Hematopoietic multipotent progenitor cell treated with erythropoietin and hydrocortisone succinate and interleukin-3 and kit ligand, for 17 days (in vitro differentiated cells): ENCODE measurements around the gene SLC17A9.

Source experiments
- DNase-seq: peaks from one replicate; pipeline ENCODE4 v3.0.0-alpha.2; 2015; ENCODE audit warnings: low spot score

SLC17A9 gene

DNA sequence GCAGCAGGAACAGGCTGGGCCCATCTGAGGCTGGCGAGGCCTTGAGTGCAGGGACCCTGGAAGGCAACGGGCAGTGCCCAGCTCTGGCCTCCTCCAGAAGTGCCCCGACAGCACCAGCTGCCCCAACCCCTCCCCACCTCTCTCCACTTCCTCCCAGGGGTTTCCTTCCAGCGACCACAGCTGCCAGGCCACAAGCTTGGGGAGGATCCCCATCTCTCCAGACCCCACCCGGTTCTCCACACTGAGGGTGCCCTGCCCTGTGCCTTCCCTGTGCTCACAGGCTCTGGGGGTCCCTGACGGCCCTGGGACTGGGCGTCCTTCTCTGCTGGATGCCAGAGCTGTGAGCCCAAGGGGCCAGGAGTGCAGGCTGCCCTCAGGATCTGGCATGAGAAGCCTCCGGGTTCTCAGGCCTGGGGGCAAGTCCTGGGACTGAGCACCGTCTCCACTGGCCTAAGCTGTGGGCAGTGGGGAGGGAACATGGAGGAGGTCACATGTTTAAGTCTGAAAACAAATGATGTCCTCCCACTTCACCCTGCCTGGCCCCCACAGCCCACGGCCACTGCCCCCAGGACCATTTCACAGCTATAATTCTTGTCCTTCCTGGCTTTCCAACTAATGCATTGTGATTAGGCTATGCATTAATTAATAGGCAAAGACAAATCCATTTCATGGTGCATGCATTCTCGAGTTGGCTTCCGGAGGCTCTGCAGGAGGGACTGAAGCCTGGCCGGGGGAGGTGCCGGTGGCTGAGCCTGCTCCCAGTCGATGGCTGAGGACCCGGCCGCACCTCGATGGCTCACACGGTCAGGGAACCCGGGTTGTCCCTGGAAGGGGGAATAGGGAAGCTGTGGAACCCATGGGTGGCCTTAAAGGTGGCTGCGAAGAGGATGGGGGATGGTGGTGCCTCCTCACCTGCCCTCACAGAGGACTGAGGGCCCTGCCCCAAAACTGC is 29.9 kb downstream of the SLC17A9 start:
- no peak for DNase-seq

DNA sequence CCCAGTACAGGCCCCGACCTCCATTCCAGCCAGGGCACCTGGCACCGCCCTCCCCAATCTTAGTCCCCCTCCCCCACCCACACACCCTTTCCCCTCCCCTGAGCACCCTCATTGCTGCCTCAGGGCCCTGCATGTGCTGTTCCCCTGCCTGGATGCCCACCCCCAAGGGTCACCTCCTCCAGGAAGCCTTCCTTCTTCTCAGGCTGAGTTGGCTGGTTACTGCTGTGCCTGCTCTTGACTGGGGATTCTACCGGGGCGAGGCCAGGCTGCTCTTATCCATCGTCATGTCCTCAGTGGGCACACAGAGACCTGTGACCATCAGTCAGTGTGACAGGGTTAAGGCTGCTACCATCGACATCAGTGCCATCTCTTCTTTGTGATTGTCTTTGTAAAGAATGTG is 30.7 kb downstream of the SLC17A9 start:
- DNase-seq, result no peak

DNA sequence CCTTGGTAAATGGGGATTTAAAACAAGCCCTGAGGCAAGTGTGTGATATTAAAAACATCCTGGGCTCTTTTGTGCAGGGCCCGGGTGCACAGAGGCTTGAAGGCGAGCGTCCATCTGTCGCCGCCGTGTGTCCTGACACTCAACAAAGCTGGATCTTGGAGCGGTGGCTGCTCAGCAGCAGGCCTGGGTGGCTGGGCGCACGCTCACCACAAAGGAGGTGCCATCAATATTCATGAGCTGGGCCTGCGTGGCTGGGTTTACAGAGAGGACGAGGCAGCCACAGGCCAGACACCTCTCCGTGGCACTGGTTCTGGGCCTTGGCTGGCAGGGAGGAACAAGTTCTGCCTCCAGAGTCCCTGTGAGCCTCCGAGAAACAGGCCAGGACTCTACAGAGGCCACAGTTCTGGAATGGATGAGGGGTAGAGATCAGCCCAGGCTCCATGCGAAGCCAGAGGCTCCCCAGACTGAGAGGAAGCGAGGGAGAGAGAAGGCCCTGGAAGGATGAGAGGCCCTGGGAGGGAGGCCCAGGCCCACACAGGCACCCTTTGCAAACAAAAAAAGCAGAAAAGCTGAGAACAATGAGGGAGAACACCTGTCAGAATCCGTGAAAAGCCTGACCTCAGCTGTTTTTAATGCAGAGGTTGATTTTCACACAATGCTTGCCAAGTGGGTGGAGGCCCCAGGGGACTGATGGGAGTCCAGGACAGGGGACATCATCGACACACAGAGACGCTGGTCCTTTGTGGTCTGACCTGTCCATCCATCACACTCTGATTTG is 32.3 kb downstream of the SLC17A9 start:
- DNase-seq, result no peak

DNA sequence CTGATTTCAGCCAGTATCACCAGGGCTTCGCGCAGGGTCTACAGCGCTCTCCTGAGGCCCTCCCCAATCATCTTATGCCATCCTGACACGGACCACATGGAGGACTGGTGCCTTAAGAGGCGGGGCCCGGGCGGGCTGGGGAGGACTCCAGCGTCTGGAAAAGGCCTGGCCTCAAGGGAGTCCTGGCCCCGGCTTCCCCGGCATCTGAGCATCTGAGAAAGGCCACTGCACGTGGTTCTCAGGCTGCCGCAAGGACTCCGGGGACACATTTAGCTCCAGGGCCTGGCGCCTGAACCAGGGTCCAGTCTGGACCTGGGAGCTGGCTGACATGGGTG is 32.9 kb downstream of the SLC17A9 start:
- DNase-seq, result no peak

DNA sequence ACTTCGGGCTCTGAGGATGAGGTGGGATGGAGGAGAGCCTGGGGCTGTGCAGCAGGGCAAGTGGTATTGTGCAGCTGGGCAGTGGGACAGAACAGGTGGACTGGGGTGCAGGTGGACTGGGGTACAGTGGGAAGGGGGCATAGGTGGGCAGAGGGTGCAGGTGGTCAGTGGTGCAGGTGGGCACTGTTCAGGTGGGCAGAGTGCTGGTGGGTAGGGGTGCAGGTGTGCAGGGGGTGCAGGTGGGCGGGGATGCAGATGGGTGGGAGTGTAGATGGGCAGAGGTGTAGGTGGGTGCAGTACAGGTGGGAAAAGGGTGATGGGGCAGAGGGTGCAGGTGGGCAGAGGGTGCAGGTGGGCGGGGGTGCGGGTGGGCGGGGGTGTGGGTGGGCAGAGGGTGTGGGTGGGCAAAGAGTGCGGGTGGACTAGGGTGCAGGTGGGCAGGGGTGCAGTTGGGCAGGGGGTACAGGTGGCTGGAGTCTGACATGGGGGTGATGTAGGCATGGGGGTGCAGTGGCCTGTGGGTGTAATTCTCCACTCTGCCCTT is 33.8 kb downstream of the SLC17A9 start:
- no peak for DNase-seq

DNA sequence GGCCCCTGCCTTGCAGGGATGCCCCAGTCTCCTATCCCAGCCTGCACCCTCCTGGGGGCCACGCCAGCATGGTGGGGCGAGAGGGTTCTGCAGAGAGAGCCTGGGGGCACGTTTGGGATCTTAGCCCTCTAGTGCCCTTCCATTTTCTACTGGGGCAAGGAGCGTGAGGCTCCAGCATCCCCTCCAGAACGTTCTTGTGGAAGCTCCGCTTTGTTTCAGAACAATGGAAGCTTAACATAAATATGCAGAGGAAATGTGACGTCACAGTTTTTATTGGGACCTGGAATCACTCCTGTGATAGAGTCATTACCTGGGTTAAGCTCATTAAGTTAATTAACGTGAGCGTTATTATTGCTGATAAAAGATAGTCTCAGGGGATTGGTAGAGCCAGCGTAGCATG is 34.6 kb downstream of the SLC17A9 start:
- no peak for DNase-seq

DNA sequence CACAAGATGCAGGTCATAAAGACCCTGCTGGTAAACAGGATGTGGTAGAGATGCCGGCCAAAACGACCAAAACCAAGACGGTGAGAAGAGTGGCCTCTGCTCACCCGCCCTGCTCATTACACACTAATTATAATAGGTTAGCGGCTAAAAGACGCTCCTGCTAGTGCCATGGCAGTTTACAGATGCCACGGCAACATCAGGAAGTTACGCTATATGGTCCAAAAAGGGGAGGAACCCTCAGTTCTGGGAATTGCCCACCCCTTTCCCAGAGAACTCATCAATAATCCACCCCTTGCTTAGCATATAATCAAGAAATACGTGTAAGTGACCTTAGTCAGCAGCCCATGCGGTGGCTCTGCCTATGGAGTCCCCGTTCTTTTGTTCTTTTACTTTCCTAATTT is 36.7 kb downstream of the SLC17A9 start:
- DNase-seq, result no peak

DNA sequence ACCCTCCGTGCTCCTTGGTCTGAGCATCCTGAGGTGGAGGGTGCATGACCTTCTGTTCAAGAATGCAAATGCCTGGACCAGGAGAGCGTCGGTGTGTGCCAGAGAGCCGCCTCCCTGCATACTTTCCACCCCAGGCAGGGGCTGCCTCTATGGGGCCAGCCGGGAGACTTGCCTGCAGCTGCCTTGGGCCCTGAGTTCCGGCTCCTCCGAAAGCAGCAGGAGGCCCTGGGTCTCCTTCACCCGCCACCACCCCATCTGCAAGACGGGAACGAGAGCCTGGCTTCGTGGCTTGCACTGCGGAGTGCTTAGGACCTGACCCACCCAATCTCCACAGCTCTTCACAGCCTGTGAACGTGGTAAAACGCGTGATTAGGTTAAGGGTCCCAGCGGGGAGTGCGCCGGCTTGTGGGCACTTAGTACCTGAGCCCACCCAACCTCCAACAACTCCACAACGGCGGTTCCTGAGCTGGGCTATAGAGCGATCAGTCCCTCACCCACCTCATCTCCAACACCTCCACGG is 37.9 kb downstream of the SLC17A9 start:
- DNase-seq, result no peak

DNA sequence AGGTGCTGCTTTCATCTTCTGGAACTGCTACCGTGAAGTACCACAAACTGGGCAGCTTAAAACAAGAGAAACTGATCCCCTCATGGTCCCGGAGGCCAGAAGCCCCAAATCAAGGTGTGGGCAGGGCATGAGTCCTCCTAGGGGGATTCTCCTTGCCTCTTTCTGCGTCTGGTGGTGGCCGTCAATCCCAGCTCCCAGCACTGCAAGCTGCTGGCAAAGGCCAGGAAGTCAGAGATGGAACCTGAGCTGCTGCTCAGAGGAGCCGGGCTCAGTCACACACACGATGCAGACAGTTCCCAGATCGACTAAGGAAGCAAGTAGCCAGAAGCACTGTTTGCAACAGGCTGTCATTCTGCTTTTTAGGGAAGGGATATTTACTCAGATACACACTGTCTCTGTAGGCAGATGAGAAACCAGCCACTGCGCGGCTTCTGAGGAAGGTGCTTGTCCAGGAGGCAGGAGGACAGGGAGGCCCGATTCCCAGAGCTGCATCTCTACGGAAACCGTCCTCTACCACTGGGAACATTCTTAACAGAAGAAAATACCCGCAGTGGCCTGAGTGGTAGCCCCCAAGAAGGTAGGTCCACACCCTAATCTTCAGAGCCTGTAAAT is 38.8 kb downstream of the SLC17A9 start:
- DNase-seq, result no peak

DNA sequence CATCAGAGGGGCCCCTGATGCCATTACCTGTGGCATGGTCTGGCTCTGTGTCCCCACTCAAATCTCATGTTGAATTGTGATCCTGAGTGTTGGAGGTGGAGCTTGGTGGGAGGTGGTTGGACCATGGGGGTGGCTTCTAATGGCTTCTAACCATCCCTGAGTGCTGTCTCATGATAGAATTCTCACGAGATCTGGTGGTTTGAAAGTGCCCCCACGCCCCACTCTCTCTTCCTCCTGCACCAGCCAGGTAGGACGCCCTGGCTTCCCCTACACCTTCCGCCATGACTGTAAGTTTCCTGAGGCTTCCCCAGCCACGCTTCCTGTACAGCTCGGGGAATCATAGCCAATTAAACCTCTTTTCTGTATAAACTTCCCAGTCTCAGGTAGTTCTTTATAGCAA is 39.4 kb downstream of the SLC17A9 start:
- no peak for DNase-seq

DNA sequence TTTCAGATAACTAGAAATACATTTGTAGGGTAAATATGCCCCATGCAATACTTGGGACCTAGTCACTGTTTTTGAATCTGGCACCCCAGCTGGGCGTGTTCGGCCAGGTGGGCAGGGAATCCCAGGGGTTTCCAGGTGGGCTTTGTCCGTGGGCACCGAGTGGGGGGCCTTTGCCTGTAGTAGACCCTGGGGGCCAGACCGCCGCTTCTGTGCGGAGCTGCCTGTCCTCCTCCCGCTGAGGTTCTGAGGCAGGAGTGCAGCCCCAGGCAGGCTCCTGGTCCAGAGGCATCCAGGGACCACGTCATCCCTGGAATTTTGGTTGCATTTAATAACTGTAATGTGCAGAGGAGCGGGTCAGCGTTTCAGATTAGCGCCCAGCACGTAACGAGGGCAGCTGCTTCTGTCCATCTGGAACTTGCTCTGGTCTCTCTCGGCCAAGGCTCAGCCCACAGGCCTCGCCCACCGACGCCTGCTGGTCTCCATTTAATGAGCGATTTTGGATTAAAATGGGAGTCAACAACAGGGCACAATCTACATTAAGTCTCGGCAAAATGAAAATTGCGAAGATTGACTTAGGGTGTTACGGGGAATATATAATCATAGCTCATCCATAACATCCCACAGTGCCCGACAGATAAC is 41.5 kb downstream of the SLC17A9 start:
- no peak for DNase-seq

DNA sequence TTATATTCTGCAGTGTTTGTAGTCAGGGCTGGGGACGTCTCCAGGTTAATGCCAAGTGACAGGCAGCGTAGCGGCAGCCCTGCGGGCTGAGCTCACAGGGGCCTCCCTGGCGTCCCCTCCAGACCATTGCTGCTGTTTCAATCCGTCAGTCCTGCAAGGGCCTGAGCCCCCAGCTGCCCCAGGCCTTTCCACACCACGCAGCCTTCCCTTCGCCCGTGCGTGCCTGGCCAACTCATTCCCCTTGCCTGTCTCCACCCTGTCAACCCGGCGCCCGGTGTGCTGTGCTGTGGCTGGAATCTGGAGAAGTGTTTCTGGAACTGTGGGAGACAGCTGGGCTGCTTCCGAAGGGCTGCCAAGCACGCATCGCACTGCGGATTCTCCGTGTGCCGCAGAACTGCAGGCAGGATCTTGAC is 42.4 kb downstream of the SLC17A9 start:
- no peak for DNase-seq

DNA sequence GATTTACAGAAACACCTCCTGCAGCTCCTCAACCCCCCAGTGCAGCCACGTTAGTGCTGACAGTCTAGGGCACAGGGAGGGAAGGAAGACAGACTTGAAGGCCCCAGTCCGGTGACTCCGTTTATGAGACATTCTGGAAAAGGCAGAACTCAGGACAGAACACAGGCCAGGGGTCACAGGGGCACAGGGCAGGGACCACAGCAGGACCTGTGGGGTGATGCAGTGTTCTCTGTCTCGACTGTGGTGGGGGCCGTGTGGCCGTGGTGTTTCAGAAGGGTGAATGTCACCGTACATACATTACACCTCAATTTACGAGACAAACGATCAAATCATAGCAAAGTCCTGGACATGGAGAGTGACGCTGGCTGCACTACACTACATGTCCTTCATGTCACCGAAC is 43.0 kb downstream of the SLC17A9 start:
- no peak for DNase-seq

DNA sequence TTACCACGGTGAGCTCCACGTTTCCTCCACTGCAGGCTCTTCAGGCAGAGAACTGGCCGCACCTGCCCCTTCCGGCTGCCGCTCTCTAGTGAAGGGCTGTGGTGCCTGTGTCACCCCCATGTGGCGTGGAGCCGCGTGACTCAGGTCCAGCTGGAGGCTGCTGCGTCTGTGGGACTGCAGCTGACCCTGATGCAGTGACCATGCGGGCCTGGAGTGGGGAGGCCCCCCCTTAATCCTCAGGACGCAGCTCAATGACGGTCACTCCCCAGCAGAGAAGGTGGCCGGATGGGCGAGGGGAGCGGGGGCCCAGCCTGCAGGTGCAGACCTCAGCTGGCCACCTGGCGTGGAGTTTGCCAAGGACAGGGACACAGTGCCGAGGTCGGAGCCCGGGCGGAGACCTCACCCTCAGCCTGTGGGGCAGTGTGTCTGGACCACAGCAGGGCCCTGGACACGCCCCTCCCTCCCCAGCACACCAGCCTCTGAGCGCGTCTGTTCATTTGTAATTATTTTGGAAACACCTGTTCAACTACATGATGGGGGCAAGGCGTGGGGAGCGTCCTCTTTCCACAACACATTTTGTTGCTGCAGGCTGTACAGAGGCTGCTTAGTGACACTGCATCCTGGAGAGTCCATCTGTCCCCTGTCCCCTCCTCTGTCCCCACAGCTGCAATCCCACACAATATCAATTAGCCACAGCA is 43.5 kb downstream of the SLC17A9 start:
- no peak for DNase-seq

DNA sequence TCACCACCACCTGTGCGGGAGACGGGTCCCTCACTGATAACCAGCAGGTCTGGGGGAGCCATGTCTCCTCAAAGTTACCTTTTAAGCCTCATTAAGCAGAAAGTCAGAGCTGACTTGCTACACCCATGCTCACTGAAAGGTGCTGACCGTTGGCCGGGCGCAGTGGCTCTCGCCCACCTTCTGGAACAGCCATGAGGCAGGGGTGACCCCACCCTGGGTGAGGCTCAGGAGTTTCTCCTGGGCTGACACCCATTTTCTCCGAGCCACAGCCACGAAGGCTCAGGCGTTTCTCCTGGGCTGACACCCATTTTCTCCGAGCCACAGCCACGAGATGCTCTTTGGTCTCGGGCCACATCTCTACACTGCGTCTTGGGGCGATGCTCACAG is 44.1 kb downstream of the SLC17A9 start:
- DNase-seq, result no peak

DNA sequence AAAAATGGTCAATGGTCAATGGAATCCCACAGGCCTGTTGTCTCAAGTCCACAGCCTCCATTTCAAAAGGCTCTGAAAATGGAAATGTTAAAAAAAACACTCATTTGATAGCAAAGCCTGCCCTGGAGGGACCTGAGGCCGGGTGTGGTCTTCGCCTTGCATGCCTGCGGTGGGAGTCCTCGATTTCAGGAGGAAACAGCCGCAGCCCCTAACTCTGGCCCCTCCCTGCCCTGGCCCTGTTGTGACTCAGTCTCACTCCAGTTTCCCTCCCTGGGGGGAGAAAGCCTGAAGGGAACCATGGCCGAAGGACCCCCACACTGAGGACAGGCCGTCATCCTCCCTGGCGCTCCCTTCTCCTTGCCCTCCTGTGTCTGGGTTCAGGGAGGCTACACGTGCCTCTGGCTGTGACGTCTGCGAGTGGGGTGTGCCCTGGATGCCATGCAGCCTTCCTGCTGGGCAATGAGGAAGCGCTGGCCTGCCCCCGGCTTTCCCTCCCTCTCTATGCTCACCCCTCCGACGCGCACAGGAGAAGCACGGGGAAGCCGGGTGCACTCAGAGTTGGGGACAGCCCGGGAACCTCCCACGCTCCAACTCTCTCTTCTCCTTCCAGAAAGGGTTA is 45.0 kb downstream of the SLC17A9 start:
- no peak for DNase-seq

DNA sequence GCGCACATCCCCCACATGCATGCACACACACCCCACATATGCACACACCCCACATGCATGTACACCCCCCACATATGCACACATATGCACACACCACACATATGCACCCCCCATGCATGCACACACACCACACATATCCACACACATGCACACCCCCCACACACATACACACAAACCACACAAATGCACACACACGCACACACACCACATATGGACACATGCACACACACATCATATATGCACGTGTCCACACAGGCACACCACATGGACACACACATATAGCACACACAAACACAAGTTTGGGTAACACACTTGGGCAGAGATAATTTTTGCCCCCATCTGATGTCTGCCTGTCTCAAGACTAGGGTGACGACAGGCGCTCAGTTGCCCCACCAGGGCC is 45.9 kb downstream of the SLC17A9 start:
- DNase-seq, result no peak

DNA sequence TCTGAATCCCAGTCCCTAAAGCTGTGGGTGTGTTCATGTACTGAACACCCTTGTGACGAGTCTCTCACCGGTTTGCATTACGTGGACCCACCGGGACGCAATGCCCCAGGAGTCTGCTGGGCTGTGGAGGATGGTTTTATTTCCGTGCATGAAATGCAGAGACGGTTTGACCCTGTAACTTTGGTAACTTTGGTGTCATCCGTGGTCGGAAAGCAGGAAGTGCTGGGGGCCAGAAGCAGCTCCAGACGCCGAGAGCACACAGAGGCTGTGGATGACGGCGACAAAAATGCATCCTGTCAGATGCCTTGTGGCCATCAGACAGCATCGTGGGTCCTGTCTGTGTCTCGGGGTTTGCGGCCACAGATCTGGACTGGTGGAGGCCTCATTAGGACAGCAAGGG is 47.1 kb downstream of the SLC17A9 start:
- no peak for DNase-seq

DNA sequence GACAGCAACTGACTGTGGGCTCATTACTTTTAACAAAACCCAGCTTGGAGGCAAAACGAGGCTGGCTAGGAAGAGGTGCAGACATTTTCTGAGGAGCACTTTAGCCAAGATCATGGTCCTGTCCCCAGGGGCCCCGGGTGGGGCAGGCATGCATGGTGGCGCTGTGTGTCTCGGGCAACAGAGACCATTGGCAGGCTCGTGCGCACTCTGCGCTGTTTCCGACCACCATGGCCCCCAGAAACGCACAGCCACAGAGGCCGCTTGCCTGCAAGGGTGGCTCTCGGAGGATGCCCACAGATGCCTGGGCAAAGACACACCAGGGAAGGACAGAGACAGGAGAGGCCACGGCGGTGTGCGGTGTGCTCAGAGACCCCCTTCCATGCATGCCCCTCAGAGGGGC is 47.5 kb downstream of the SLC17A9 start:
- no peak for DNase-seq

DNA sequence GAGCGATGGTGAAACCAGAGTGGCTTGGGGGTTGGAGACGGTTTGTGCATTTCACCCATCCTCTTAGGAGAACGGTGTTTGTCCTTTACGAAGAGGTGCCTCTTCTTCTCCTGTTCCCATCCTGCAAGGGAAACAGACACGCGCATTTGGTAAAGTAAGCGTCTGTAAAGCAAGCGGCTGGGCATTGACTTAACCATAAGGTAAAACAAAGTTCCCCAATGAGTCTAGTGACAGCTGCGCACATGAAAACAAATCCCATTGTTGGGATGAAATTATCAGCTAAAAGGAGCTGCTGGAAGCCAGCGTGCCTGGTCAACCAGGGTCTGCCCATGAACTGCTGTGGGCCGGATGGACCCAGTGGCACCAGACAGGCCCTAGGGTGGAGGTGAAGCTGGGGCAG is 48.4 kb downstream of the SLC17A9 start:
- no peak for DNase-seq

DNA sequence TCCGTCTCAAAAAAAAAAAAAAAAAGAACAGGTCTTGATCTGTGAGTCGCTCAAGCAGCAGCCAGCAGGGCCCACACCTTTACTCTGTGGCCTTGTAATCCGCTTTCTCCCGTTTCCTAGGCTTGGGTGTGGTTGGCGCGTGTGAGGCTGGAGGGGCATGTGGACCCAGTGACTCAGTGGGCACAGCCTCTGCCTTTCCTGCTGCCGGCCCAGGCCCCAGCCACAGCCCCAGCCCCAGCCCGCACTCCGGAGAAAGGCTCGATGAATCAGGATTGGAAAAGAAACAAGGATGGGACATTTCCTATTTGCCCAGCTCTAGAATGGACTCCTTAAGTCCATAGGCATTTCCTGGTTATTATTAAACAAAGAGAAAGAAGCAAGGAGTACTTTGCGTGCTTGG is 50.0 kb downstream of the SLC17A9 start:
- DNase-seq, result no peak
